KBM-7 (cell line): ENCODE measurements around the gene FSCN2.

Experiments
- DNase-seq: peaks from one replicate; pipeline ENCODE4 v3.0.0-alpha.2; 2015
- in situ Hi-C: fragments of 300-500 bp; cut with MboI; formaldehyde crosslinking; loops from 2 replicates; pipeline ENCODE4 v1.14.3; 2020; ENCODE audit warnings: low sequenced_read_pairs, low pct_unique_long_range_greater_than_20kb, mixed read lengths

FSCN2 gene

DNA sequence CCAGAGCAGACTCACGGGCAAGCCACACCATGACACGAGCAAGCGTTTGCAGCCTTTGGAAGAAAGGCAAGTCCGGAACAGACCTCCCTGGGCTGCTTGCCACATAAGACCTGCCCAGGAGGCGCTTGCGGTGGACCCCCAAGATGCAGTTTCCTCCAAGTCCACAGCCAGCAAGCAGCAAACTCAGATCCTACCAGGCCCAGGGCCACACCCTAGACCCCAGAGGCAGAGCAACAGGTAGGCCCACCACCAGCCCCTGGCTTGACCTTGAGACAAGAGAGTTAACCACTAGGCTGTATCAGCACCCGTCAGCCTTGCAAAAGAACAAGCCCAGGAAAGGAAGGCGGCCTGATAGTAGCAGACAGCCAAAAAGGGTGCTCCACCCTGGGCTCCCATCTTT, 21.6 kb downstream of the FSCN2 start:
- no peak for DNase-seq
- in situ Hi-C loops = no loop called here

- DNase-seq = no peak
- in situ Hi-C loops = no loop called here
Observed at GRCh38 chr17:81550285-81550684, 22.1 kb downstream of the FSCN2 start.

DNA sequence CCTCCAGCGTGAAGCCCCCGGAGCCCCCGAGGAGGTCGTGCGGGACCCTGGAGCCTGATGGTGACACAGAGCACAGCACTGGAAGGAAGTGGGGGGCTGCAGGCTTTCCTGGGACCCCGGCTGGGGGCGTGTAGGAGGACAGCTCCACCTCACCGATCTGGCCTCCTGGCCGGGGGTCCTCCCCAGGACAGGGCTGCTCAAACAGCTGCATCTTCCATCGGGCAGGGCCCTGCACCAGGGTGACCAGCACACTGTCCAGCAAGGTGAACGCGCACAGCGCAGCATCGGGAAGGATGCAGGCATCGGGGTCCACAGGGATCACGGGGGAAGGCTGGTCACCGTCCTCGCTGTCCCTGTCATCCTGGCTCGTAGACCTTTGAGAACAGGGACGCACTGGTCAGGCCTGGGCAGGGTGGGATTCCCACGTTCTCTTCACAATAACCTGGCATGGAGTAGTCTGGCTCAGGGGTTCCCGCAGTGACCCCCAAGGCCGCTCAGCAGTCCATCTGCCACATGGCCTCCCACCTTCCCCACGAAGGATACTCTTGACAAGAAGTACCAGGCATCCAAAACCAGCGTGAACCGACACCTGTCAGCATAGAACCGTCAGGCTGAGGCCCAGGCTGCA, 22.8 kb downstream of the FSCN2 start:
- in situ Hi-C loops = no loop called here
- no peak for DNase-seq

GRCh38 chr17:81551458-81552243, 23.5 kb downstream of the FSCN2 start:
- no peak for DNase-seq
- in situ Hi-C loops = no loop called here

- in situ Hi-C loops = no loop called here
- DNase-seq = peak; percentile 86
Observed at GRCh38 chr17:81552244-81553017, 24.3 kb downstream of the FSCN2 start, which contains the start of gene FAAP100. Gene FAAP100 (minus strand): TSS chr17:81552353. CDS start chr17:81552330, 23 bp downstream.

GRCh38 chr17:81553018-81553615, 24.9 kb downstream of the FSCN2 start:
- in situ Hi-C loops = no loop called here
- peak; percentile 93 for DNase-seq

DNA sequence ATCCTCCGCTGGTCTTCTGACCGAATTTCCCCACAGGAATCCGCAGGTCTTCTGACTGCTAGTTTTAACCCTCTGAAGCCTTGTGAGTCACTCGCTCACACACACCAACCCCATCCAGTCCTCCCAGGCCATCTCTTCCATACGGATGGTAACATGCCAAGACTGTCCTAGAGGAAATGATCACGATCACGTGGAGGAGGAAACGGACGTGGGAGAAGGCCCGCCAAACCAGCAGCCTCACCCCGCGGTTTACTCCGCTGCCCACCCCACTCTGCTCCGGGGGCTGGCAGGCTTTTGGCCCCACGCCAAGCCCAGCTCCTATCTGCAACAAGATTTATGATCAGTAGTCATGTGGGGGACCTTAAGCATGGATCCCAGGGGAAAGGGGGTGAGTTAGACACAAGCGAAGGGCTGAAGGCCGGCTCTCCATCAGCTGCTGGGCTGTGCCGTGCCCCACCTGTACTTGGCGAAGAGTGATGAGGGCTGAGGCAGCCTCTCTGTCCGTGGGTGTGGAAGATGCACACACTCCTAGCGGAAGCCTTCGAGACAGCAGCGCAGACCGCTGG, 25.5 kb downstream of the FSCN2 start:
- in situ Hi-C loops = no loop called here
- DNase-seq = peak; percentile 51

GRCh38 chr17:81556175-81556691, 28.1 kb downstream of the FSCN2 start:
- in situ Hi-C loops = no loop called here
- no peak for DNase-seq

- in situ Hi-C loops = no loop called here
- DNase-seq = no peak
Observed at GRCh38 chr17:81556863-81557262, 28.7 kb downstream of the FSCN2 start.

- no peak for DNase-seq
- in situ Hi-C loops = no loop called here
Observed at GRCh38 chr17:81557276-81558114, 29.3 kb downstream of the FSCN2 start.

DNA sequence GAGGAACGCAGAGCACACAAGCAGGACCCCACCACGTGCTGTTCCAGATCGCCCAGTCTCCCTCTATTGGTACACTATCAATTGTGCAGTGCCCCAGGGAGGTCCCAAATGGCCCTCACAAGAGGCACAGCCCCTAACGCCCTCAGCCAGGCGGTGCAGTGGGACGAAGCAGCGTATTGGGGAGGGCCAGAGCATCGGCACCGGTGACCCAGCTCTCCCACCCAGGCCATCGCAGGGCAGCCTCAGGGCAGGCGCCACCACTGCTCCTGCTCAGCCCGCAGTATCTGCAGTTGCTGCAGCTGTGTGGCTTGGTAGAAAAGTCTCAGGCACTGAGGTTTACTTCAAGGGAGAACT, 29.9 kb downstream of the FSCN2 start:
- in situ Hi-C loops = no loop called here
- no peak for DNase-seq

DNA sequence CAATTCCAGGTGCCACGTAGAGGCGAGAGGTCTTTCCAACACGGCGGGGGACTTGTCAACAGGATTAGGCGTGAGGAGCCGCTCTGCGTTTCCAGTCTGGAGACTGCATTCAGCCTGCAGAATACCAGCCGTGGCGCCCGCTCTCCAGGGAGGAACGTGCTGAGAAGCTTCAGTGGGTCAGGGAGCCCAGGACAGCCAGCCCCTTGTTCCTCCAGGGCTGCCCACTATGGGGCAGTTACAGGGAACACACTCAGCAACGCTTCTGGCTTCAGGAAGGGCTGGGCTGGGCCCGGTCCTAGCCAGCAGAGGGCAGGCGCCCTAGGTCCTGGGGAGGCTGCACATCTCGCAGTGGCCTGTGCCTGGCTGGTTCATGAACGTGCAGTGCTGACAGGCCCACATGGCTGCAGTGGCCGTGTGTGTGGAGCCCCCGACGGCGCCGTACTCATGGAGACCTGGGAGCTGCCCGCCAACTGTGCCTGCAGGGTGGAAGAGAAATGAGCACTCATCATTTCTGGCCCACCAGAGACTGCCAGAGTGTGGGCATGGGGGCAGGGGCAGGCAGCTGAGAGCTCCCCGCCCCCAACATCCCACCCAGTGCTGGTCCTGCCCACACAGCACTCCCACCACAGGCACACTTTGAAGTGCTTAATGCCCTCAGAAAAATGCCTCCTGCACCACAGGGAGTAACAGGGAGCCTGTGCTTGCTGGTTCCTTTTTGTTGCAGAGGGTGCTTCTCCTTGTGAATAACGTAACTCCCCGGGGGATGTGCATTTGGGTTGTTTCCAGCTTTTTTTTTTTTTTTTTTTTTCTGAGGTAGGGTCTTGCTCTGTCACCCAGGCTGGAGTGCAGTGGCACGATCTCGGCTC, 31.0 kb downstream of the FSCN2 start:
- DNase-seq = no peak
- in situ Hi-C loops = no loop called here

GRCh38 chr17:81561494-81561885, 33.3 kb downstream of the FSCN2 start:
- no peak for DNase-seq
- in situ Hi-C loops = no loop called here

- in situ Hi-C loops = no loop called here
- DNase-seq = no peak
Observed at GRCh38 chr17:81563861-81564586, 35.8 kb downstream of the FSCN2 start.

- in situ Hi-C loops = no loop called here
- no peak for DNase-seq
Observed at GRCh38 chr17:81564778-81565177, 36.6 kb downstream of the FSCN2 start.

DNA sequence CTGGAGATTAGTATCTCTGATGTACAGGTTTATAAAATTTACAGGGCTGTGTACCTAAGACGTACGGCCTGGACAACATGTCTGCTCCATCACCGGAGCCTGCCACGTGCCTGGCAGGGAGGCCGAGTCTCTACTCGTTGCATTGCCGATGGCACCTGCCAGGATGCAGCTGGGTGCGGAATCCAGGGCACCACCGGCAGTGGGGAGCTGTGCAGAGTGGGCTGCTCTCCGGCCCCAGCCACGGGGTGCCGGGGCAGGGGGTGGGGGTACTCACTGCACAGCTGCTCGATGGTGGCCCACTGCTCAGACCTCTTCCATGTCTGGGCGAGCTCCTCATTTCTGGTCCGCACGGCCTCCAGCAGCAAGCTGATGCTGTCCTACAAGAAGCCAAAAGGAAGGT, 37.1 kb downstream of the FSCN2 start:
- in situ Hi-C loops = no loop called here
- no peak for DNase-seq
